A549 (cell line): ENCODE data around the gene PDZD2.

ENCODE experiments used
- CHD4 ChIP-seq: fragments of 200-600 bp; sonication (generic); IDR thresholded peaks from 2 replicates; pipeline ENCODE4 v1.6.1; 2016; ENCODE audit warnings: antibody characterized with exemption, mild to moderate bottlenecking, borderline replicate concordance
- CTCF ChIP-seq: fragments of >200 bp; sonication (Bioruptor Twin); formaldehyde crosslinking; IDR thresholded peaks from 3 replicates; pipeline ENCODE4 v1.5.1; 2016
- EP300 ChIP-seq, 2 experiments: fragments of >200 bp; sonication (Bioruptor Twin); formaldehyde crosslinking; IDR thresholded peaks; 2 replicates in 1 of 2; 3 replicates in 1 of 2; pipeline ENCODE4 v1.6.1; 2016 to 2017
- FOSL2 ChIP-seq, 2 experiments: fragments of 450-650 bp in 1 of 2; fragments of >200 bp in 1 of 2; sonication (Bioruptor Twin) in 1 of 2; formaldehyde crosslinking; IDR thresholded peaks; 2 replicates each; pipeline versions ENCODE4 v1.5.0 to v1.6.1; 2016 to 2020; ENCODE audit warnings: mild to moderate bottlenecking in 1 of 2, moderate library complexity in 1 of 2
- HOXB5 ChIP-seq: fragments of 250-450 bp; sonication (Bioruptor Pico); IDR thresholded peaks from 2 replicates; pipeline ENCODE4 v1.5.0; 2020; ENCODE audit warnings: mild to moderate bottlenecking, moderate library complexity
- MAX ChIP-seq: IDR thresholded peaks from 2 replicates; pipeline ENCODE4 v1.6.1; 2012
- MYC ChIP-seq: IDR thresholded peaks from 2 replicates; pipeline ENCODE4 v1.6.1; 2012; ENCODE audit warnings: mild to moderate bottlenecking, inconsistent platforms, low read length, improper control_type of control experiment, borderline replicate concordance
- POLR2A ChIP-seq: IDR thresholded peaks from 2 replicates; pipeline ENCODE4 v1.6.1; 2012; ENCODE audit warnings: mild to moderate bottlenecking, low read length
- RAD21 ChIP-seq, 2 experiments: fragments of >200 bp in 1 of 2; sonication (Bioruptor Twin) in 1 of 2; formaldehyde crosslinking in 1 of 2; IDR thresholded peaks in 1 of 2; conservative IDR thresholded peaks in 1 of 2; 2 replicates in 1 of 2; 3 replicates in 1 of 2; pipeline ENCODE4 v1.6.1; 2012 to 2018; ENCODE audit warnings: inconsistent platforms in 1 of 2

GRCh38 chr5:31847354-31847753 is 208.4 kb downstream of the PDZD2 start:
- TF ChIP-seq CTCF (no peak), EP300 (IDR thresholded peaks at IDR 0.05) (no peak), CHD4 (no peak), RAD21 (conservative IDR thresholded peaks at IDR 0.05 in 1 of 2, IDR thresholded peaks at IDR 0.05 in 1 of 2) (no peak), MYC (no peak), HOXB5 (CRISPR knock-in tag) (no peak), POLR2A (no peak), MAX (no peak), FOSL2 (IDR thresholded peaks at IDR 0.05) (no peak), FOSL2 (CRISPR knock-in tag; IDR thresholded peaks at IDR 0.05) (no peak)
